ENCODE measurements around the gene NFATC2.

DNA sequence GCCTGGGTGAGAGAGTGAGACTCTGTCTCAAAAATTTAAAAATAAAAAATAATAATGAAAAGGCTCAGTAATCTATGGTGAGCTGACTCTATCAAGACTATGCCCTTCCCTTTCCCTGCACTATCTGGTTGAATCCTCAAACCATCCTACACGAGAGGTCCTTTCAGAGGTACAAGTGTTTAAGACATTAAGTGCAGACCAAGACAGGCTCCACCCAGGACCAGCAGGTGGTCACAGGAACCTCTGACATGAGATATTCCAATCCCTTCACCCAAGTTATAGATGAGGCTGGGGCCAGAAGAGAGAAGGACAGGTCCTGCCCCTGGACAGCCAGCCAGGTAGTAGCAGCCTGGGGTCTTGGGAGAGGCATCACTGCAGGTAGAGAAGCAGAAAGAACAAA is 182.6 kb downstream of the NFATC2 start:
- no peak for TF ChIP-seq CBX3 (IDR thresholded peaks at IDR 0.05; ENCODE audit: low read depth)
- no peak for TF ChIP-seq MAX (IDR thresholded peaks at IDR 0.05)
- TF ChIP-seq, protein P1, sequence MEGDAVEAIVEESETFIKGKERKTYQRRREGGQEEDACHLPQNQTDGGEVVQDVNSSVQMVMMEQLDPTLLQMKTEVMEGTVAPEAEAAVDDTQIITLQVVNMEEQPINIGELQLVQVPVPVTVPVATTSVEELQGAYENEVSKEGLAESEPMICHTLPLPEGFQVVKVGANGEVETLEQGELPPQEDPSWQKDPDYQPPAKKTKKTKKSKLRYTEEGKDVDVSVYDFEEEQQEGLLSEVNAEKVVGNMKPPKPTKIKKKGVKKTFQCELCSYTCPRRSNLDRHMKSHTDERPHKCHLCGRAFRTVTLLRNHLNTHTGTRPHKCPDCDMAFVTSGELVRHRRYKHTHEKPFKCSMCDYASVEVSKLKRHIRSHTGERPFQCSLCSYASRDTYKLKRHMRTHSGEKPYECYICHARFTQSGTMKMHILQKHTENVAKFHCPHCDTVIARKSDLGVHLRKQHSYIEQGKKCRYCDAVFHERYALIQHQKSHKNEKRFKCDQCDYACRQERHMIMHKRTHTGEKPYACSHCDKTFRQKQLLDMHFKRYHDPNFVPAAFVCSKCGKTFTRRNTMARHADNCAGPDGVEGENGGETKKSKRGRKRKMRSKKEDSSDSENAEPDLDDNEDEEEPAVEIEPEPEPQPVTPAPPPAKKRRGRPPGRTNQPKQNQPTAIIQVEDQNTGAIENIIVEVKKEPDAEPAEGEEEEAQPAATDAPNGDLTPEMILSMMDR (IDR thresholded peaks at IDR 0.05 in 2 of 3, conservative IDR thresholded peaks at IDR 0.05 in 1 of 3; ENCODE audit: borderline replicate concordance in 1 of 3, insufficient read depth in 1 of 3, low read depth in 2 of 3, low read length in 2 of 3): no peak
- TF ChIP-seq POLR2AphosphoS5 (IDR thresholded peaks at IDR 0.05; ENCODE audit: low read depth, low read length): no peak
- no peak for TF ChIP-seq REST (IDR thresholded peaks at IDR 0.05; ENCODE audit: low read depth)
- TF ChIP-seq, protein P2, sequence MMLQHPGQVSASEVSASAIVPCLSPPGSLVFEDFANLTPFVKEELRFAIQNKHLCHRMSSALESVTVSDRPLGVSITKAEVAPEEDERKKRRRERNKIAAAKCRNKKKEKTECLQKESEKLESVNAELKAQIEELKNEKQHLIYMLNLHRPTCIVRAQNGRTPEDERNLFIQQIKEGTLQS (IDR thresholded peaks at IDR 0.05): no peak
- TF ChIP-seq EGR1 (IDR thresholded peaks at IDR 0.05; ENCODE audit: low read depth): no peak

All from HCT116 (cell line).